HEK293T (cell line): ENCODE results near the gene SLC4A1.

Experiments
- CTBP1 ChIP-seq: fragments of 450-650 bp; IDR thresholded peaks from 2 replicates; pipeline ENCODE4 v1.6.1; 2016; ENCODE audit warnings: borderline replicate concordance
- ELF4 ChIP-seq: fragments of 450-650 bp; IDR thresholded peaks from 2 replicates; pipeline ENCODE4 v1.6.1; 2017; ENCODE audit warnings: antibody characterized with exemption
- FOXM1 ChIP-seq: fragments of 450-650 bp; IDR thresholded peaks from 2 replicates; pipeline ENCODE4 v1.6.1; 2017; ENCODE audit warnings: mild to moderate bottlenecking, borderline replicate concordance
- L3MBTL2 ChIP-seq: fragments of 450-650 bp; conservative IDR thresholded peaks from 2 replicates; pipeline ENCODE4 v1.6.1; 2016; ENCODE audit warnings: mild to moderate bottlenecking
- SP1 ChIP-seq: fragments of 450-650 bp; IDR thresholded peaks from 2 replicates; pipeline ENCODE4 v1.6.1; 2017
- TARDBP ChIP-seq: fragments of 450-650 bp; IDR thresholded peaks from 2 replicates; pipeline ENCODE4 v1.6.1; 2016
- TF ChIP-seq, protein P1 (sequence below): fragments of 450-650 bp; IDR thresholded peaks from 2 replicates; pipeline ENCODE4 v1.6.1; 2016

DNA sequence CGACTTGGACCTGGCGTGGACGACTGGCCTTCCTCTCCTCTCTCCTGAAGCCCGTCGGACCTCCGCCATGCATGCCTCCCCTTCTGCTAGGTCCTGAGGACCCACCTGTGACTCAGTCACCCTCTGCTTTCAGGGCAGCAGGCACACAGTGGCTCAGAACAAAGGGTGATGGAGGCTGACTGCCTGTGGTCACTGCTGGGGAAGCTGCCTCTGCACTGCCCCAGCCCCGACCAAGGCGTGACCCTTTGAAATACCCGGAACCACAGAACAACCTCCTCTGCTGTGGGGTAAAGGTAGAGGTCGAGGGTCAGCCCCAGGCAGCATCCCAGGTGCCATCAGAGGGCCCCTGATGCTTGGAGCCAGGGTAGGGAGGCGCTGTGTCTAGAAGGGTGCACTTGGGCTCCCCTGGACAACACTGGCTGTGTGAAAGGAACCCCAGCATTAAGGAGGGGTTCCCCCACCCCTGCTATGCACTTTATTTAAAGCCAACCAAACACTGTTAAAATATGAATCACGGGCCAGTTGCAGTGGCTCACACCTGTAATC, 12.5 kb upstream of the SLC4A1 start:
- no peak for TF ChIP-seq TARDBP
- TF ChIP-seq L3MBTL2: no peak
- TF ChIP-seq SP1: no peak
- TF ChIP-seq ELF4: no peak
- no peak for TF ChIP-seq CTBP1
- TF ChIP-seq, protein P1, sequence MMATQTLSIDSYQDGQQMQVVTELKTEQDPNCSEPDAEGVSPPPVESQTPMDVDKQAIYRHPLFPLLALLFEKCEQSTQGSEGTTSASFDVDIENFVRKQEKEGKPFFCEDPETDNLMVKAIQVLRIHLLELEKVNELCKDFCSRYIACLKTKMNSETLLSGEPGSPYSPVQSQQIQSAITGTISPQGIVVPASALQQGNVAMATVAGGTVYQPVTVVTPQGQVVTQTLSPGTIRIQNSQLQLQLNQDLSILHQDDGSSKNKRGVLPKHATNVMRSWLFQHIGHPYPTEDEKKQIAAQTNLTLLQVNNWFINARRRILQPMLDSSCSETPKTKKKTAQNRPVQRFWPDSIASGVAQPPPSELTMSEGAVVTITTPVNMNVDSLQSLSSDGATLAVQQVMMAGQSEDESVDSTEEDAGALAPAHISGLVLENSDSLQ: no peak
- no peak for TF ChIP-seq FOXM1
